ENCODE data around the gene TSPEAR. TPM values are rescaled to one million over a fixed set of nuclear protein-coding genes. Genes with fewer than 3 reads are reported as not detected.

TSPEAR gene
- polyA plus RNA-seq (2012; ENCODE audit: insufficient read depth, insufficient read length, low read depth), result 2.3 TPM

- H3K9me3 ChIP-seq, result no peaks in the 10 kb centered on the region
- TF ChIP-seq CTCF (IDR thresholded peaks at IDR 0.05; ENCODE audit: low read depth, low read length), result no peak
- DNase-seq, result no peak
- peaks cover 87% of the 10 kb centered on the region for H3K27me3 ChIP-seq
- no peak within 1 kb of the TSS for H3K4me3 ChIP-seq (ENCODE audit: low read depth, low read length)
- H3K36me3 ChIP-seq, result no peaks in the 10 kb centered on the region
- H3K4me1 ChIP-seq, result no peaks in the 10 kb centered on the region
These were observed at the start of gene TSPEAR for GRCh38 chr21:44711327-44712202. TSS of gene TSPEAR (minus strand) at chr21:44711572. CDS start at chr21:44711514, 58 bp downstream.

- no peak for TF ChIP-seq CTCF (IDR thresholded peaks at IDR 0.05; ENCODE audit: low read depth, low read length)
- DNase-seq, result no peak
- Histone ChIP-seq H3K27me3 (no peaks in the 10 kb centered on the region; the same call in 1 of the 2 replicates), H3K4me3 (ENCODE audit: low read depth, low read length) (no peak overlapping the region), H3K9me3 (no peaks in the 10 kb centered on the region), H3K4me1 (no peaks in the 10 kb centered on the region), H3K36me3 (no peaks in the 10 kb centered on the region)
These were observed 49.0 kb upstream of the TSPEAR start for GRCh38 chr21:44760376-44760775.

- Histone ChIP-seq H3K9me3 (no peaks in the 10 kb centered on the region), H3K36me3 (no peaks in the 10 kb centered on the region), H3K27me3 (no peaks in the 10 kb centered on the region; the same call in 1 of the 2 replicates), H3K4me1 (no peaks in the 10 kb centered on the region), H3K4me3 (ENCODE audit: low read depth, low read length) (no peak overlapping the region)
- TF ChIP-seq CTCF (IDR thresholded peaks at IDR 0.05; ENCODE audit: low read depth, low read length), result no peak
- DNase-seq, result no peak
These were observed 48.4 kb upstream of the TSPEAR start for GRCh38 chr21:44759628-44760285.

GRCh38 chr21:44758781-44759627, 47.6 kb upstream of the TSPEAR start:
- Histone ChIP-seq H3K9me3 (no peaks in the 10 kb centered on the region), H3K27me3 (no peaks in the 10 kb centered on the region; the same call in 1 of the 2 replicates), H3K4me1 (no peaks in the 10 kb centered on the region), H3K36me3 (no peaks in the 10 kb centered on the region), H3K4me3 (ENCODE audit: low read depth, low read length) (no peak overlapping the region)
- no peak for TF ChIP-seq CTCF (IDR thresholded peaks at IDR 0.05; ENCODE audit: low read depth, low read length)
- no peak for DNase-seq

- H3K36me3 ChIP-seq, result no peaks in the 10 kb centered on the region
- no peaks in the 10 kb centered on the region for H3K4me1 ChIP-seq
- no peaks in the 10 kb centered on the region; the same call in 1 of the 2 replicates for H3K27me3 ChIP-seq
- DNase-seq, result no peak
- TF ChIP-seq CTCF (IDR thresholded peaks at IDR 0.05; ENCODE audit: low read depth, low read length), result no peak
- H3K4me3 ChIP-seq (ENCODE audit: low read depth, low read length), result no peak overlapping the region
- no peaks in the 10 kb centered on the region for H3K9me3 ChIP-seq
These were observed 46.8 kb upstream of the TSPEAR start for GRCh38 chr21:44758141-44758561.
